ENCODE results near the gene SERGEF.

Gene SERGEF

DNA sequence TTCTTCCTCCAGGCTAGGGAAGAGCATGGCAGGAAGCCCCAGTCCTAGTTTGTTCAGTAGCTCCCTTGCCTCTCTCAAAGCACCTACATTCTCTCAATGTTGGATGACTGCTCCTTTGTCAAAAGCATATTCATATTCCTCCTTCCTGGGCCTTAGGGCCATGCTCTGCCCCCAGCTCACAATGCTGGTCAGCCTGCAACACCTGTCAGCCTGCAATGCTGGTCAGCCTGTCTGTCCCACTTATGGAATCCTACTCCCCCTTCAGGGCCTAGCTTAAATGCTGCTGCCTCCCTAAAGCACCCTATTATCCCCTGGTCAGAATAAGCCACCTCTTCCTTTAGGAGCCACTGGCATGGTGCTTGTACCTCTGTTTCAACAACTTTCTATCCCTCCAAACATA, 45.2 kb downstream of the SERGEF start:
- no peak overlapping the region for H3K27ac ChIP-seq (ENCODE audit: low read length)
- no peak for TF ChIP-seq EZH2phosphoT487 (IDR thresholded peaks at IDR 0.05; ENCODE audit: low read length)
- TF ChIP-seq, protein P1, sequence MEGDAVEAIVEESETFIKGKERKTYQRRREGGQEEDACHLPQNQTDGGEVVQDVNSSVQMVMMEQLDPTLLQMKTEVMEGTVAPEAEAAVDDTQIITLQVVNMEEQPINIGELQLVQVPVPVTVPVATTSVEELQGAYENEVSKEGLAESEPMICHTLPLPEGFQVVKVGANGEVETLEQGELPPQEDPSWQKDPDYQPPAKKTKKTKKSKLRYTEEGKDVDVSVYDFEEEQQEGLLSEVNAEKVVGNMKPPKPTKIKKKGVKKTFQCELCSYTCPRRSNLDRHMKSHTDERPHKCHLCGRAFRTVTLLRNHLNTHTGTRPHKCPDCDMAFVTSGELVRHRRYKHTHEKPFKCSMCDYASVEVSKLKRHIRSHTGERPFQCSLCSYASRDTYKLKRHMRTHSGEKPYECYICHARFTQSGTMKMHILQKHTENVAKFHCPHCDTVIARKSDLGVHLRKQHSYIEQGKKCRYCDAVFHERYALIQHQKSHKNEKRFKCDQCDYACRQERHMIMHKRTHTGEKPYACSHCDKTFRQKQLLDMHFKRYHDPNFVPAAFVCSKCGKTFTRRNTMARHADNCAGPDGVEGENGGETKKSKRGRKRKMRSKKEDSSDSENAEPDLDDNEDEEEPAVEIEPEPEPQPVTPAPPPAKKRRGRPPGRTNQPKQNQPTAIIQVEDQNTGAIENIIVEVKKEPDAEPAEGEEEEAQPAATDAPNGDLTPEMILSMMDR (IDR thresholded peaks at IDR 0.05; ENCODE audit: low read length) = no peak
- no peak for TF ChIP-seq EZH2 (optimal IDR thresholded peaks at IDR 0.05; ENCODE audit: low read depth, low read length)
- H4K20me1 ChIP-seq (ENCODE audit: insufficient read depth, low read length) = no peaks in the 10 kb centered on the region
- H2AFZ ChIP-seq (ENCODE audit: low read length) = no peak overlapping the region
- no peaks in the 10 kb centered on the region for H3K4me1 ChIP-seq (ENCODE audit: low read length)
- H3K4me2 ChIP-seq (ENCODE audit: low read depth, low read length) = no peak overlapping the region
- H3K9me3 ChIP-seq (replicated peaks; ENCODE audit: insufficient read depth, low read length) = no peaks in the 10 kb centered on the region
- H3K9ac ChIP-seq (ENCODE audit: low read length) = no peak overlapping the region
- H3K4me3 ChIP-seq (ENCODE audit: low read length) = no peak overlapping the region
- H3F3A ChIP-seq (ENCODE audit: insufficient read depth, low read length) = no peaks in the 10 kb centered on the region
- no peaks in the 10 kb centered on the region for H3K9me2 ChIP-seq (replicated peaks; ENCODE audit: insufficient read depth, low read length)
- H3K36me3 ChIP-seq (replicated peaks; ENCODE audit: insufficient read depth, low read length) = no peaks in the 10 kb centered on the region
- H3K27me3 ChIP-seq (replicated peaks; ENCODE audit: insufficient read depth, low read length) = no peaks in the 10 kb centered on the region
- H3K79me2 ChIP-seq (ENCODE audit: low read length) = no peaks in the 10 kb centered on the region
- DNase-seq = no peak

DNA sequence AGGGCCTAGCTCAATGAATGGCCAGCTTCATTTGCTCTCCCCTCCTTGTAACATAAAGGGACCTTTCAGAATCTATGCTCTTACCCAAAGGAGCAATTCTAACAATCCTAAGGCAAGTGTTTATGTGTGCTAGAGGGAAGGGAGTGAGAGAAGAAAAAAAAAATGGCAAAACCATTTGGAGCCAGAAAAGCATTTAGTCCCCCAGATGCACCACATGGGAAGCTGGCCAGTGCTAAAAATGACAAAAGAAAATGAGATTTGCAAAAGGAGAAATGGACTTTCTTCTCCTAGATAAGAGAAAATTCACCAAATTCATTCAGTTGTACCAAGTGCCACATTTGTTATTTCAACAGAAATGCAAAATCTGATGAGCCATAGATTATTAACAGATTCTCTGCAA, 52.8 kb downstream of the SERGEF start:
- Histone ChIP-seq H3K27ac (ENCODE audit: low read length) (no peak overlapping the region), H3K9me2 (replicated peaks; ENCODE audit: insufficient read depth, low read length) (no peaks in the 10 kb centered on the region), H3K79me2 (ENCODE audit: low read length) (no peaks in the 10 kb centered on the region), H3K4me2 (ENCODE audit: low read depth, low read length) (no peak overlapping the region), H4K20me1 (ENCODE audit: insufficient read depth, low read length) (no peaks in the 10 kb centered on the region), H3K9me3 (replicated peaks; ENCODE audit: insufficient read depth, low read length) (no peaks in the 10 kb centered on the region), H3K36me3 (replicated peaks; ENCODE audit: insufficient read depth, low read length) (no peaks in the 10 kb centered on the region), H3K27me3 (replicated peaks; ENCODE audit: insufficient read depth, low read length) (no peaks in the 10 kb centered on the region), H2AFZ (ENCODE audit: low read length) (no peak overlapping the region), H3F3A (ENCODE audit: insufficient read depth, low read length) (no peaks in the 10 kb centered on the region), H3K4me3 (ENCODE audit: low read length) (no peak overlapping the region), H3K9ac (ENCODE audit: low read length) (no peak overlapping the region), H3K4me1 (ENCODE audit: low read length) (no peaks in the 10 kb centered on the region)
- DNase-seq = no peak
- TF ChIP-seq EZH2phosphoT487 (IDR thresholded peaks at IDR 0.05; ENCODE audit: low read length) (no peak), EZH2 (optimal IDR thresholded peaks at IDR 0.05; ENCODE audit: low read depth, low read length) (no peak)

GRCh38 chr11:17958446-17958845, 54.4 kb downstream of the SERGEF start:
- Histone ChIP-seq H4K20me1 (ENCODE audit: insufficient read depth, low read length) (no peaks in the 10 kb centered on the region), H3K4me3 (ENCODE audit: low read length) (no peak overlapping the region), H3K36me3 (replicated peaks; ENCODE audit: insufficient read depth, low read length) (no peaks in the 10 kb centered on the region), H3K9ac (ENCODE audit: low read length) (no peak overlapping the region), H3K4me1 (ENCODE audit: low read length) (no peaks in the 10 kb centered on the region), H3F3A (ENCODE audit: insufficient read depth, low read length) (no peaks in the 10 kb centered on the region), H2AFZ (ENCODE audit: low read length) (no peak overlapping the region), H3K9me2 (replicated peaks; ENCODE audit: insufficient read depth, low read length) (no peaks in the 10 kb centered on the region), H3K27me3 (replicated peaks; ENCODE audit: insufficient read depth, low read length) (no peaks in the 10 kb centered on the region), H3K79me2 (ENCODE audit: low read length) (no peaks in the 10 kb centered on the region), H3K9me3 (replicated peaks; ENCODE audit: insufficient read depth, low read length) (no peaks in the 10 kb centered on the region), H3K4me2 (ENCODE audit: low read depth, low read length) (no peak overlapping the region), H3K27ac (ENCODE audit: low read length) (no peak overlapping the region)
- no peak for DNase-seq
- TF ChIP-seq EZH2 (optimal IDR thresholded peaks at IDR 0.05; ENCODE audit: low read depth, low read length) = no peak
- TF ChIP-seq EZH2phosphoT487 (IDR thresholded peaks at IDR 0.05; ENCODE audit: low read length) = no peak
- TF ChIP-seq, protein P1 (IDR thresholded peaks at IDR 0.05; ENCODE audit: low read length) = no peak

- no peaks in the 10 kb centered on the region for H3K36me3 ChIP-seq (replicated peaks; ENCODE audit: insufficient read depth, low read length)
- H3K9me2 ChIP-seq (replicated peaks; ENCODE audit: insufficient read depth, low read length) = no peaks in the 10 kb centered on the region
Observed at GRCh38 chr11:17954395-17955252, 58.2 kb downstream of the SERGEF start.

More at GRCh38 chr11:17954395-17955252, 58.2 kb downstream of the SERGEF start:
- H3K27me3 ChIP-seq (replicated peaks; ENCODE audit: insufficient read depth, low read length) = no peaks in the 10 kb centered on the region
- H3K9me3 ChIP-seq (replicated peaks; ENCODE audit: insufficient read depth, low read length) = no peaks in the 10 kb centered on the region
- no peak overlapping the region for H3K4me3 ChIP-seq (ENCODE audit: low read length)
- no peak overlapping the region for H3K4me2 ChIP-seq (ENCODE audit: low read depth, low read length)
- H2AFZ ChIP-seq (ENCODE audit: low read length) = no peak overlapping the region
- H3K9ac ChIP-seq (ENCODE audit: low read length) = no peak overlapping the region
- H4K20me1 ChIP-seq (ENCODE audit: insufficient read depth, low read length) = no peaks in the 10 kb centered on the region
- TF ChIP-seq EZH2phosphoT487 (IDR thresholded peaks at IDR 0.05; ENCODE audit: low read length) = no peak
- no peak for TF ChIP-seq EZH2 (optimal IDR thresholded peaks at IDR 0.05; ENCODE audit: low read depth, low read length)
- TF ChIP-seq, protein P1 (IDR thresholded peaks at IDR 0.05; ENCODE audit: low read length) = no peak
- no peak for DNase-seq
- H3K27ac ChIP-seq (ENCODE audit: low read length) = no peak overlapping the region
- H3K4me1 ChIP-seq (ENCODE audit: low read length) = no peaks in the 10 kb centered on the region
- H3K79me2 ChIP-seq (ENCODE audit: low read length) = no peaks in the 10 kb centered on the region
- no peaks in the 10 kb centered on the region for H3F3A ChIP-seq (ENCODE audit: insufficient read depth, low read length)
